AG08395 (cell line): ENCODE results near the gene RSAD2.
A peak's percentile ranks its signal among the peaks of the same experiment; 100 is the strongest.

ENCODE experiments used
- DNase-seq: peaks from one replicate; pipeline ENCODE4 v3.0.0; 2012; ENCODE audit warnings: mixed read lengths, low spot score

Gene RSAD2

DNA sequence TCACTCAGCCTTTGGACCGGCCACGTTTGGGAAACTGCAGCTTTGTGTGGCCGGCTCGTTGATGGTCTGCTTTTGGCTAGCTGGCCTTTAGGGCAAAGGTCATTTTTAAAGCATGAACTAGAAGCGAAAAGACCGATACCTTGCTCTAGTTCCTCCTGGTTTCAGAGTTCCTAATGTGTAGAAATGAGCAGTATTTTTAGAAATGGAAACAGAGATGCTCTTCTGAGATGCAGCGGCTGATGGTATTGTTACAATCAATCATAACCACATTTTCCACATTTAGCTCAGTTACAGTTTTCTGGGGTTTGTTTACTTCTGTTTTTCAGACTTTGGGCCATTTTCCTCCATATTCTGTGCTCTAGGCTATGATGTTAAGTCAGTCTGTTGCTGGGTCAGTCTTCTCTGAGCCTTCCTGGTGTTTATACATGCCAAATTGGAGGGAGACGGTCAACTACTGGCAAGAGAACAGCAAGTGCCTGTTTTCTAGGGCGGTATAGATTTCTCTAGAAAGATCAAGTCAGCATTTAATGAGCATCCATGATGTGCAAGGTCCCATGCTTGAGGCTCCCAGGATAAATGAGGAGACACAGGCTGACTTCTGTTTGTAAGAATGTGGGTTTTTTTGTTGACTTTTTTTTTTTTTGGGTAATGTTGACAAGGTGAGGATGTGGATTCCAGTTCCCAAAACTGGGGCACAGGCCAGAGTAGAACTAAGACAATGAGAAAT, 67.7 kb downstream of the RSAD2 start:
- no peak for DNase-seq

GRCh38 chr2:6945821-6946220, 68.2 kb downstream of the RSAD2 start:
- no peak for DNase-seq

GRCh38 chr2:6946722-6947121, 69.1 kb downstream of the RSAD2 start:
- DNase-seq: peak; percentile 28
